NCI-H1092 (cell line): ENCODE data around the gene AWAT2.

Source experiments
- DNase-seq: peaks from one replicate; lab custom pipeline; 2025; lab: John Stamatoyannopoulos, UW

AWAT2 gene

GRCh38 chrX:69996113-69996468 is 53.6 kb downstream of the AWAT2 start:
- DNase-seq: no peak

- DNase-seq: no peak
These were observed 54.2 kb downstream of the AWAT2 start for GRCh38 chrX:69995362-69996112.

- DNase-seq: no peak
These were observed 56.2 kb downstream of the AWAT2 start for GRCh38 chrX:69993494-69993893.

DNA sequence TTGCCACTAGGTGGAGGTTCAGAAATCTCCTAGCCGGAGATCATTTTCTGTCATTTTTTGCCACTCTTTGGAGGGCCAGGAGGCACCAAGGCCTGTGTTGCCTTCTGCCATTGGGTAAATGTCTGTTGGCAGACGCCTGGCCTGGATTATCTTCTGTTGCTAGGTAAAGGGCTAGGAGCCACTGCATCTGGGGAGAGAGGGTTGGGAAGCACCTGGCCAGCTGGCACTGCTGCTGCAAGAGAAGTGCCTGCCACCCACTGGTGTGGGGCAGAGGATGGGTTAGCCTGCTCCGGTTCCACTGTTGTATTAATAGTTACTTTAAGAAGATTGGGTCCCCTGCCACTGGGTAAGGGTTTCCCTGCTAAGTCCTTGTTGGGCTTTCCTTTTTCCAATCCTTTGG is 58.1 kb downstream of the AWAT2 start:
- DNase-seq: no peak
